PC-9 (cell line): ENCODE results near the gene OTOL1. TPM values are rescaled to one million over a fixed set of nuclear protein-coding genes. Genes with fewer than 3 reads are reported as not detected.

ENCODE experiments used
- BruUV-seq: library from RNA; stranded (reverse); fragments of 400-500 nt; replicated peaks from 2 replicates; lab custom pipeline; 2021; lab: Mats Ljungman, UMichigan
- CTCF ChIA-PET: fragments of 300-600 bp; sonication (Branson Sonifier 250); formaldehyde crosslinking; loops from one replicate; lab custom pipeline; 2022; ENCODE audit warnings: antibody characterized with exemption; lab: Charles Lee
- POLR2A ChIA-PET: fragments of 300-600 bp; sonication (Branson Sonifier 250); formaldehyde crosslinking; loops from one replicate; lab custom pipeline; 2022; ENCODE audit warnings: antibody characterized with exemption; ENCODE audit not compliant: unreplicated experiment; lab: Charles Lee
- DNase-seq, 2 experiments: peaks; one replicate each; pipeline versions ENCODE4 v3.0.0 to v3.0.0-alpha.2; 2015 to 2022; ENCODE audit warnings: mixed read lengths in 1 of 2
- H2AFZ ChIP-seq: fragments of 200-600 bp; sonication (generic); 2 replicates; pipeline ENCODE4 v1.8.1; 2017; ENCODE audit warnings: antibody characterized with exemption
- H3F3A ChIP-seq: fragments of 200-600 bp; sonication (generic); 2 replicates; pipeline ENCODE4 v1.8.1; 2017; ENCODE audit warnings: antibody characterized with exemption, mild to moderate bottlenecking, low read depth; ENCODE audit not compliant: insufficient read depth
- H3K27ac ChIP-seq: fragments of 200-600 bp; sonication (generic); 2 replicates; pipeline ENCODE4 v1.6.1; 2016; ENCODE audit warnings: mixed run types
- H3K27me3 ChIP-seq: fragments of 200-600 bp; sonication (generic); 2 replicates; pipeline ENCODE4 v1.6.1; 2016; ENCODE audit warnings: low read depth, mixed run types; ENCODE audit not compliant: insufficient read depth
- H3K36me3 ChIP-seq: fragments of 200-600 bp; sonication (generic); 2 replicates; pipeline ENCODE4 v1.6.1; 2016; ENCODE audit warnings: low read depth, mixed run types
- H3K4me1 ChIP-seq: fragments of 200-600 bp; sonication (generic); replicated peaks from 2 replicates; pipeline ENCODE4 v1.6.1; 2016; ENCODE audit warnings: mixed run types; ENCODE audit not compliant: insufficient read depth
- H3K4me2 ChIP-seq: fragments of 200-600 bp; sonication (generic); 2 replicates; pipeline ENCODE4 v1.6.1; 2017; ENCODE audit warnings: mixed run types
- H3K4me3 ChIP-seq: fragments of 200-600 bp; sonication (generic); 2 replicates; pipeline ENCODE4 v1.6.1; 2016; ENCODE audit warnings: mixed run types
- H3K79me2 ChIP-seq: fragments of 200-600 bp; sonication (generic); 2 replicates; pipeline ENCODE4 v1.6.1; 2017; ENCODE audit warnings: low read depth, mixed run types
- H3K9me2 ChIP-seq: fragments of 200-600 bp; sonication (generic); 2 replicates; pipeline ENCODE4 v1.8.1; 2017; ENCODE audit warnings: mild to moderate bottlenecking; ENCODE audit not compliant: insufficient read depth
- H3K9me3 ChIP-seq: fragments of 200-600 bp; sonication (generic); 2 replicates; pipeline ENCODE4 v1.8.1; 2016; ENCODE audit warnings: low read depth; ENCODE audit not compliant: insufficient read depth
- H4K20me1 ChIP-seq: fragments of 200-600 bp; sonication (generic); 2 replicates; pipeline ENCODE4 v1.8.1; 2017; ENCODE audit not compliant: insufficient read depth
- CTCF ChIP-seq: fragments of 200-600 bp; sonication (generic); conservative IDR thresholded peaks from 2 replicates; pipeline ENCODE4 v1.6.1; 2017; ENCODE audit warnings: mixed run types, antibody characterized with exemption, mild to moderate bottlenecking, moderate library complexity
- EZH2 ChIP-seq: fragments of 200-600 bp; sonication (generic); IDR thresholded peaks from 2 replicates; pipeline ENCODE4 v1.8.0; 2017; ENCODE audit warnings: antibody characterized with exemption, low read depth
- intact Hi-C: fragments of 100-400 bp; cut with micrococcal nuclease; formaldehyde crosslinking; loops from one replicate; pipeline ENCODE4 v1.10.0; 2022; ENCODE audit not compliant: unreplicated experiment
- total RNA-seq: library from RNA; stranded (reverse); gene quantifications from 2 replicates; pipeline ENCODE4 v1.2.3, GENCODE V29; 2021

The OTOL1 gene
- total RNA-seq, 1 experiment from 2014 or later = not detected

- Histone ChIP-seq H2AFZ (no peak overlapping the region), H3K36me3 (no peaks in the 10 kb centered on the region), H3K4me3 (no peak overlapping the region), H3K27me3 (no peaks in the 10 kb centered on the region), H3K9me2 (no peaks in the 10 kb centered on the region), H3K4me2 (no peak overlapping the region), H3K79me2 (no peaks in the 10 kb centered on the region), H3K27ac (no peak overlapping the region), H3K9me3 (no peaks in the 10 kb centered on the region), H4K20me1 (no peaks in the 10 kb centered on the region), H3F3A (no peaks in the 10 kb centered on the region), H3K4me1 (no peaks in the 10 kb centered on the region)
- POLR2A ChIA-PET = no interaction called here
- no TSS peak for BruUV-seq
- TF ChIP-seq CTCF = no peak
- no peak for TF ChIP-seq EZH2
- intact Hi-C loops = loop anchor here (5.0 kb wide), 1 partner anchor 97 kb away; no protein-coding TSS in a partner anchor
- no peak for DNase-seq
- CTCF ChIA-PET = no interaction called here
Observed at GRCh38 chr3:161549261-161549660, 52.7 kb downstream of the OTOL1 start.

- BruUV-seq = no TSS peak
- ChIA-PET CTCF (interaction anchor here (0.7 kb wide), 1 partner anchor 42 kb away, joined by 6 read pairs; no protein-coding TSS in a partner anchor), POLR2A (interaction anchor here (0.7 kb wide), 1 partner anchor 53 kb away, joined by 6 read pairs; no protein-coding TSS in a partner anchor)
- TF ChIP-seq EZH2 (no peak), CTCF (no peak)
- Histone ChIP-seq H3K4me1 (no peaks in the 10 kb centered on the region), H3K79me2 (no peaks in the 10 kb centered on the region), H3F3A (no peaks in the 10 kb centered on the region), H3K9me2 (no peaks in the 10 kb centered on the region), H3K27ac (no peak overlapping the region), H3K9me3 (no peaks in the 10 kb centered on the region), H2AFZ (peak overlapping the region; percentile 49; the same call in 1 of the 2 replicates), H3K36me3 (no peaks in the 10 kb centered on the region), H3K27me3 (no peaks in the 10 kb centered on the region), H3K4me3 (no peak overlapping the region), H3K4me2 (no peak overlapping the region), H4K20me1 (no peaks in the 10 kb centered on the region)
- DNase-seq = no peak
- intact Hi-C loops = no loop called here
Observed at GRCh38 chr3:161550491-161551195, 54.0 kb downstream of the OTOL1 start.

GRCh38 chr3:161551697-161552096 is 55.1 kb downstream of the OTOL1 start:
- BruUV-seq = no TSS peak
- CTCF ChIA-PET = no interaction called here

More at GRCh38 chr3:161551697-161552096, 55.1 kb downstream of the OTOL1 start:
- no peak overlapping the region for H3K27ac ChIP-seq
- no peaks in the 10 kb centered on the region for H3K27me3 ChIP-seq
- no peak overlapping the region for H3K4me2 ChIP-seq
- H3F3A ChIP-seq = no peaks in the 10 kb centered on the region
- no peaks in the 10 kb centered on the region for H3K9me2 ChIP-seq
- intact Hi-C loops = no loop called here
- H3K36me3 ChIP-seq = no peaks in the 10 kb centered on the region
- POLR2A ChIA-PET = no interaction called here
- no peak overlapping the region for H3K4me3 ChIP-seq
- H3K4me1 ChIP-seq = no peaks in the 10 kb centered on the region
- H4K20me1 ChIP-seq = no peaks in the 10 kb centered on the region
- 0 out of 2 replicates have a peak overlapping the region, but pooled peaks have one; percentile 46 for H2AFZ ChIP-seq
- no peak for DNase-seq
- no peak for TF ChIP-seq CTCF
- no peak for TF ChIP-seq EZH2
- H3K79me2 ChIP-seq = no peaks in the 10 kb centered on the region
- no peaks in the 10 kb centered on the region for H3K9me3 ChIP-seq
